ENCODE measurements around the gene FXYD6.
"Not testable (repeated sequence)": the region's sequence is repeated elsewhere in the genome, so short reads cannot be mapped to it uniquely, and the experiment has no call there.

FXYD6 gene

GRCh38 chr11:117870103-117870952 is 6.1 kb downstream of the FXYD6 start:
- no peak overlapping the region for H3K27ac ChIP-seq
- no peak overlapping the region for H3K4me3 ChIP-seq (ENCODE audit: low read depth, low read length)
- H3K9me3 ChIP-seq (ENCODE audit: severe bottlenecking) = no peaks in the 10 kb centered on the region
- no peak for DNase-seq
- H3K27me3 ChIP-seq (ENCODE audit: insufficient read depth, low read depth, severe bottlenecking) = no peaks in the 10 kb centered on the region
- no peaks in the 10 kb centered on the region; the same call in 1 of the 2 replicates for H3K36me3 ChIP-seq
- no peak for TF ChIP-seq CTCF (IDR thresholded peaks at IDR 0.05; ENCODE audit: low read depth, low read length)

- H3K27me3 ChIP-seq (ENCODE audit: insufficient read depth, low read depth, severe bottlenecking) = no peaks in the 10 kb centered on the region
- no peak for DNase-seq
- no peak overlapping the region for H3K27ac ChIP-seq
- no peak for TF ChIP-seq CTCF (IDR thresholded peaks at IDR 0.05; ENCODE audit: low read depth, low read length)
- no peaks in the 10 kb centered on the region; the same call in 1 of the 2 replicates for H3K36me3 ChIP-seq
- H3K9me3 ChIP-seq (ENCODE audit: severe bottlenecking) = no peaks in the 10 kb centered on the region
- no peak overlapping the region for H3K4me3 ChIP-seq (ENCODE audit: low read depth, low read length)
These were observed 6.9 kb downstream of the FXYD6 start for GRCh38 chr11:117869604-117870003.

GRCh38 chr11:117868815-117869561 is 7.5 kb downstream of the FXYD6 start:
- H3K4me3 ChIP-seq (ENCODE audit: low read depth, low read length) = no peak overlapping the region
- H3K9me3 ChIP-seq (ENCODE audit: severe bottlenecking) = no peaks in the 10 kb centered on the region
- H3K27ac ChIP-seq = no peak overlapping the region
- no peaks in the 10 kb centered on the region for H3K27me3 ChIP-seq (ENCODE audit: insufficient read depth, low read depth, severe bottlenecking)
- DNase-seq = no peak
- H3K36me3 ChIP-seq = no peaks in the 10 kb centered on the region; the same call in 1 of the 2 replicates
- no peak for TF ChIP-seq CTCF (IDR thresholded peaks at IDR 0.05; ENCODE audit: low read depth, low read length)

- H3K27me3 ChIP-seq (ENCODE audit: insufficient read depth, low read depth, severe bottlenecking) = no peaks in the 10 kb centered on the region
- DNase-seq = no peak
- TF ChIP-seq CTCF (IDR thresholded peaks at IDR 0.05; ENCODE audit: low read depth, low read length) = no peak
These were observed 8.4 kb downstream of the FXYD6 start for GRCh38 chr11:117868088-117868487.

GRCh38 chr11:117866526-117866925 is 9.9 kb downstream of the FXYD6 start:
- H3K36me3 ChIP-seq = no peaks in the 10 kb centered on the region; the same call in 1 of the 2 replicates
- H3K4me3 ChIP-seq (ENCODE audit: low read depth, low read length) = no peak overlapping the region
- no peaks in the 10 kb centered on the region for H3K27me3 ChIP-seq (ENCODE audit: insufficient read depth, low read depth, severe bottlenecking)
- TF ChIP-seq CTCF (IDR thresholded peaks at IDR 0.05; ENCODE audit: low read depth, low read length) = no peak
- no peak overlapping the region for H3K27ac ChIP-seq
- no peak for DNase-seq
- H3K9me3 ChIP-seq (ENCODE audit: severe bottlenecking) = no peaks in the 10 kb centered on the region

More at GRCh38 chr11:117868088-117868487, 8.4 kb downstream of the FXYD6 start:
- no peaks in the 10 kb centered on the region for H3K9me3 ChIP-seq (ENCODE audit: severe bottlenecking)
- H3K4me3 ChIP-seq (ENCODE audit: low read depth, low read length) = no peak overlapping the region
- no peak overlapping the region for H3K27ac ChIP-seq
- no peaks in the 10 kb centered on the region; the same call in 1 of the 2 replicates for H3K36me3 ChIP-seq

GRCh38 chr11:117865546-117865945 is 10.9 kb downstream of the FXYD6 start:
- not testable (repeated sequence) for H3K36me3 ChIP-seq; H3K27me3 ChIP-seq (ENCODE audit: insufficient read depth, low read depth, severe bottlenecking); DNase-seq; H3K4me3 ChIP-seq (ENCODE audit: low read depth, low read length); H3K27ac ChIP-seq; H3K9me3 ChIP-seq (ENCODE audit: severe bottlenecking)

All from WERI-Rb-1 (cell line).